ENCODE data around the gene CST7.
"Not testable (repeated sequence)": the region's sequence is repeated elsewhere in the genome, so short reads cannot be mapped to it uniquely, and the experiment has no call there.

Gene CST7

GRCh38 chr20:24930724-24931688, 18.1 kb upstream of the CST7 start:
- not testable (repeated sequence) for H4K20me1 ChIP-seq, H3K4me3 ChIP-seq, H3K36me3 ChIP-seq, H3K27me3 ChIP-seq
- peak overlapping the region; percentile 78 for H3K27ac ChIP-seq
- H3K9me3 ChIP-seq, result peaks cover 21% of the 10 kb centered on the region; the same call in 1 of the 2 replicates
- 0 out of 2 replicates have a peak overlapping the region, but pooled peaks have one; percentile 59 for H3K9ac ChIP-seq
- peaks cover 55% of the 10 kb centered on the region for H3K4me1 ChIP-seq
- H3K4me2 ChIP-seq, result peak overlapping the region; percentile 76

DNA sequence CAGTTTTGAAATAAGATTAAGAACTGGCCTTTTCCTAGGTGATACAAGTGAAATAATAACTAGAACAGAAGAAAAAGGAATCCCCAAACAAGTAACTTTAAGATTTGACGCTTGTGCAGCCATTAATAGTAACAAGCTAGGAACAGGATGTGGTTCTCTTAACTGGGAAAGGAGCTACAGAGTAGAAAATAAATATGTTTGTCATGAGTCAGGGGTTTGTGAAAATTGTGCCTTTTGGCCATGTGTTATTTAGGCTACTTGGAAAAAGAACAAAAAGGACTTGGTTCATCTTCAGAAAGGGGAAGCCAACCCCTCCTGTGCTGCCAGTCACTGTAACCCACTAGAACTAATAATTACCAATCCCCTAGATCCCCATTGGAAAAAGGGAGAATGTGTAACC, 17.2 kb upstream of the CST7 start:
- Histone ChIP-seq H3K4me2 (peak overlapping the region; percentile 76), H3K9me3 (peaks cover 29% of the 10 kb centered on the region; the same call in 1 of the 2 replicates), H3K4me1 (peaks cover 61% of the 10 kb centered on the region), H3K4me3 (peak overlapping the region; percentile 28; the same call in 1 of the 2 replicates), H3K27ac (peak overlapping the region; percentile 78), H3K9ac (peak overlapping the region; percentile 59; the same call in 1 of the 2 replicates)
- not testable (repeated sequence) for H3K27me3 ChIP-seq, H3K36me3 ChIP-seq, H4K20me1 ChIP-seq

- Histone ChIP-seq H4K20me1 (no peaks in the 10 kb centered on the region), H3K27me3 (no peaks in the 10 kb centered on the region), H3K9me3 (peaks cover 29% of the 10 kb centered on the region; the same call in 1 of the 2 replicates), H3K9ac (no peak overlapping the region), H3K4me2 (peak overlapping the region; percentile 3; the same call in 1 of the 2 replicates), H3K27ac (peak overlapping the region; percentile 78), H3K4me3 (peak overlapping the region; percentile 13), H3K36me3 (no peaks in the 10 kb centered on the region), H3K4me1 (peaks cover 60% of the 10 kb centered on the region)
- TF ChIP-seq Cebpa-rat (IDR thresholded peaks at IDR 0.05), result no peak
These were observed 15.7 kb upstream of the CST7 start for GRCh38 chr20:24933266-24933908.

DNA sequence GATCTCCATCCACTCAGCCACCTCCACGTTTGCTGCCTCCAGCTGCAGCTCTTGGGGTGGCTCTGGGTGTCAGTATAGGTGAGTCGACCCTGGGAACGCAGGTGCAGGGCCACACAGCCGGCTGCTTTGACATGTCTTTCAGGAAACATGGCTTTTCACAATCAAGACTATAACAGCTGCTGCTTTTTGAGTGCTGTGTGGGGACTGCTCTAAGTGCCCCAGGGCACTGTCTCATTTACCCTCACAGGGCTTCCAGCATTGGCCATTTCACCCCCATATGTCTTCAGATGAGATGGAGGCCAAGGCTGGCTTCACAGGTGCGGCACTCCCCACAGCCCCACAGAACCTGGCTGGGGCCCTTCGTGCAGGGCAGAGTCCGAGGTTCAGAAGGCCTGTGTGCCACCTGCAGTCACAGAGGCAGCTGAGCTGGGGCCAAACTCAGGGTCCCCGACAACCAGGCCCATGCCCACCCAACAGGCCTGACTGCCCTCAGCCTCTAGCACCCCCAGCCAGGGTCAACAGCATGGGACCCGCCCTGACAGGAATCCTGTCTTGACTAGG, 14.9 kb upstream of the CST7 start:
- Histone ChIP-seq H3K27me3 (no peaks in the 10 kb centered on the region), H3K9me3 (peaks cover 31% of the 10 kb centered on the region), H3K9ac (no peak overlapping the region), H3K4me2 (no peak overlapping the region), H3K27ac (peak overlapping the region; percentile 23; the same call in 1 of the 2 replicates), H4K20me1 (no peaks in the 10 kb centered on the region), H3K4me1 (peaks cover 54% of the 10 kb centered on the region), H3K36me3 (no peaks in the 10 kb centered on the region), H3K4me3 (no peak overlapping the region)
- no peak for TF ChIP-seq Cebpa-rat (IDR thresholded peaks at IDR 0.05)

DNA sequence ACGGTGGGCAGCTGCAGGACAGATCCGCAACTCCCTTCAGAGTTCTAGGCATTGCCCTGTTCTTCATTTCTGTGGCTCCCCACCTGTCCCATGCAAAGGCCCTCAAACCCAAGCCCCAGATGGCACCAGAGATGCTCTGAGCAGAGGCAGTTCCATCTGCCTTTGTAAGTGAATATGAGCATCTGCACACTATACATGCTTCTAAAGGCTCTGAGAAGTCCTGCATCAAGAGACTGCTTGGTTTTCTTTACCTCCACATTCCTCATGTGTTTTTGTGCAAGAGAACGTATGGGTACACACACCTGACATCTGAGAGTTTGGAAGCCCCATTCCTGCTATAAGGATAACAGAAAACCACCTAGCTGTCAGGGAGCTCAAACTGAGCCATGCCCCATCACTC, 14.4 kb upstream of the CST7 start:
- no peak for TF ChIP-seq Cebpa-rat (IDR thresholded peaks at IDR 0.05)
- Histone ChIP-seq H3K4me2 (no peak overlapping the region), H3K36me3 (no peaks in the 10 kb centered on the region), H3K4me3 (no peak overlapping the region), H3K9ac (no peak overlapping the region), H3K27ac (0 out of 2 replicates have a peak overlapping the region, but pooled peaks have one; percentile 23), H3K27me3 (no peaks in the 10 kb centered on the region), H4K20me1 (no peaks in the 10 kb centered on the region), H3K9me3 (peaks cover 37% of the 10 kb centered on the region), H3K4me1 (peaks cover 52% of the 10 kb centered on the region)

DNA sequence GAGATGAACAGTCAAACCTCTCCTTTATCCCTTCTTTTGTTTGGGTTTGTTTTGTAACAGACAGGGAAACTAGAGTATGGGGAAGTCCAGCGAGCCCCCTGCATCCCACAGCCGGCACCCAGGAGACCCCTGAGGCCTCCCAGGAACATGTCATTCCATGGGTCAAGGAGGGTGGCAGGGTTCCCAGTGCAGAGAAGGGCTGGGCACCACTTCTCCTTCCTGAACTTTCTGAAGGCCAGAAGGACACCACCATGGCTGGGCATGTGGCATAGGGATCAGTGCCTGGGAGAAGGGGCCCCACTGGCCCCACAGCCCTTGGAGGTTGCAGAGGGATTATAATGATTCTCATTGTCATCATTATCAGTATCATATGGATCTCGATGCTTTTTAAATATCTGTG, 13.9 kb upstream of the CST7 start:
- Histone ChIP-seq H3K27ac (no peak overlapping the region), H3K9ac (no peak overlapping the region), H3K4me1 (peaks cover 48% of the 10 kb centered on the region), H3K36me3 (no peaks in the 10 kb centered on the region), H3K27me3 (no peaks in the 10 kb centered on the region), H3K4me2 (no peak overlapping the region), H4K20me1 (no peaks in the 10 kb centered on the region), H3K4me3 (no peak overlapping the region), H3K9me3 (peaks cover 41% of the 10 kb centered on the region)
- TF ChIP-seq Cebpa-rat (IDR thresholded peaks at IDR 0.05), result no peak

DNA sequence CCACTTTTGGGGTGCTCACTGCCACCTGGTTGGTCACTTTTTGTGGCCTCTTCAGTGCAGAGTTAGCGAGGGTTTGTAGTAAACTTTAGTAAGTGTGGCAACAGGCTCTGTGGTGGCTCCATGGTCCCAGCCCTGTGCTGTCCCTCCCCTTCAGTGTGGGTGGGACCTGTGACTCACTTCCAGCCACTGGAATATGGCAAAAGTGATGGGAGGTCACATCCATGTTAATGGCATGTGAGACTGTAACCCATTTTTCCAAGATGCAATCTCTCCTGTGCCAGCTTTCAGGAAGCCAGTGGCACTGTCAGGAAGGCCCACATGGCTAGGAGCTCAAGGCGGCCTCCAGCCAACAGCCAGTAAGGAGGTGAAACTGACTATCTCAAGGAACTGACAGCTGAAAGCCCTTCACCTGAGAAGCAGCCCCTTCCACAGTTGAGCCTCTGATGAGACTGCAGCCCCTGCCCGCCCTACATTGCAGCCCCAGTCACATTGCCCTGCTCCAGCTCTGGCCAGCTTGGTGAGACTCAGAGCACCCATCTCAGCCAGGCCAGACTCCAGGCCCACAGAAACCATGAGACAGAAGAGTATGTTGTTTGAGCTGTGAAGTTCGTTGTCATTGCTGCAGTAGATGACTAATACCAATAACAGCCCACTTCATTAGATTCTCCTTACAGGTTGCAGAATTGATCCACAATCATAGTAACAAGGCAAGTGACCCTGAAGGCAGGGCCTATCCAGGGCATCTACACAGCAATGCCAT, 13.1 kb upstream of the CST7 start:
- peaks cover 49% of the 10 kb centered on the region for H3K9me3 ChIP-seq
- H3K4me2 ChIP-seq, result peak overlapping the region; percentile 7; the same call in 1 of the 2 replicates
- no peak for TF ChIP-seq Cebpa-rat (IDR thresholded peaks at IDR 0.05)
- peaks cover 40% of the 10 kb centered on the region for H3K4me1 ChIP-seq
- no peaks in the 10 kb centered on the region for H3K27me3 ChIP-seq
- peak overlapping the region; percentile 6; the same call in 1 of the 2 replicates for H3K27ac ChIP-seq
- H4K20me1 ChIP-seq, result no peaks in the 10 kb centered on the region
- no peaks in the 10 kb centered on the region for H3K36me3 ChIP-seq
- H3K4me3 ChIP-seq, result no peak overlapping the region
- no peak overlapping the region for H3K9ac ChIP-seq

- peaks cover 57% of the 10 kb centered on the region for H3K9me3 ChIP-seq
- H4K20me1 ChIP-seq, result no peaks in the 10 kb centered on the region
- no peak overlapping the region for H3K4me3 ChIP-seq
- H3K27ac ChIP-seq, result peak overlapping the region; percentile 6; the same call in 1 of the 2 replicates
- H3K9ac ChIP-seq, result no peak overlapping the region
- no peaks in the 10 kb centered on the region for H3K36me3 ChIP-seq
- no peak for TF ChIP-seq Cebpa-rat (IDR thresholded peaks at IDR 0.05)
- no peaks in the 10 kb centered on the region for H3K27me3 ChIP-seq
- peak overlapping the region; percentile 7; the same call in 1 of the 2 replicates for H3K4me2 ChIP-seq
- peaks cover 31% of the 10 kb centered on the region for H3K4me1 ChIP-seq
These were observed 12.3 kb upstream of the CST7 start for GRCh38 chr20:24936526-24937407.

Data from BLaER1 (cell line).